Kidney (tissue), 2 donors: Measurements from ENCODE around the gene B4GALNT3. TPM values are rescaled to one million over a fixed set of nuclear protein-coding genes. Genes with fewer than 3 reads are reported as not detected.

ENCODE experiments used
- polyA plus RNA-seq: library from polyadenylated mRNA; stranded (reverse); fragments of 350-450 nt; fragmentation: Illumina TruSeq; extraction: RNeasy Lipid Tissue Mini Kit (QIAGEN cat#74804); gene quantifications from one replicate; pipeline ENCODE4 v1.2.3, GENCODE V29; 2014; ENCODE audit warnings: low read depth, low replicate concordance; ENCODE audit not compliant: insufficient read depth
- total RNA-seq: library from RNA; stranded (reverse); fragmentation: NEBNext Ultra II Directional; extraction: Animal tissue kit (Norgen Biotek cat#: 25700); gene quantifications from one replicate; pipeline ENCODE4 v1.2.1, GENCODE V29; 2021
- donor health status: DM: yes; HTN: yes; CAD: no.

Gene B4GALNT3
- total and polyA plus RNA-seq, 2 donors from 2014 or later = 11.3 to 12.5 TPM

Other genes with a start within 250 kb of the B4GALNT3 start
- 130 TPM for gene SLC6A12, start 245.8 kb upstream of the B4GALNT3 start, total RNA-seq
- 45.6 TPM for gene SLC6A12, start 245.8 kb upstream of the B4GALNT3 start, polyA plus RNA-seq
- 22.8 TPM for gene SLC6A13, start 197.1 kb upstream of the B4GALNT3 start, total RNA-seq
- 161 TPM for gene SLC6A13, start 197.1 kb upstream of the B4GALNT3 start, polyA plus RNA-seq
- gene KDM5A, start 70.6 kb upstream of the B4GALNT3 start, total RNA-seq = 76.6 TPM
- 4.5 TPM for gene KDM5A, start 70.6 kb upstream of the B4GALNT3 start, polyA plus RNA-seq
- gene CCDC77, start 58.3 kb upstream of the B4GALNT3 start, total RNA-seq = 6.0 TPM
- gene CCDC77, start 58.3 kb upstream of the B4GALNT3 start, polyA plus RNA-seq = 3.1 TPM
- 2.8 TPM for gene NINJ2, start 203.5 kb downstream of the B4GALNT3 start, total RNA-seq
- gene NINJ2, start 203.5 kb downstream of the B4GALNT3 start, polyA plus RNA-seq = 0.69 TPM